NCI-H226 (cell line): Measurements from ENCODE around the gene NDUFAF8.

Experiments
- DNase-seq: peaks from one replicate; pipeline ENCODE4 v3.0.0-alpha.2; 2015

NDUFAF8 gene

GRCh38 chr17:81277946-81278693 lies 39.0 kb downstream of the NDUFAF8 start:
- DNase-seq: no peak

- DNase-seq: no peak
Observed at GRCh38 chr17:81278831-81279230, 39.7 kb downstream of the NDUFAF8 start.

- no peak for DNase-seq
Observed at GRCh38 chr17:81279278-81280275, 40.5 kb downstream of the NDUFAF8 start.

- no peak for DNase-seq
Observed at GRCh38 chr17:81280571-81280970, 41.5 kb downstream of the NDUFAF8 start.

- DNase-seq: no peak
Observed at GRCh38 chr17:81282141-81282540, 43.0 kb downstream of the NDUFAF8 start.

GRCh38 chr17:81282876-81283275 lies 43.8 kb downstream of the NDUFAF8 start:
- DNase-seq: no peak

- DNase-seq: no peak
Observed at GRCh38 chr17:81285179-81285878, 46.2 kb downstream of the NDUFAF8 start.

- DNase-seq: no peak
Observed at GRCh38 chr17:81285894-81286293, 46.8 kb downstream of the NDUFAF8 start.

- no peak for DNase-seq
Observed at GRCh38 chr17:81286491-81287145, 47.5 kb downstream of the NDUFAF8 start.

- DNase-seq: no peak
Observed at GRCh38 chr17:81287152-81287551, 48.0 kb downstream of the NDUFAF8 start.

GRCh38 chr17:81287741-81288430 lies 48.8 kb downstream of the NDUFAF8 start:
- no peak for DNase-seq

GRCh38 chr17:81288715-81289114 lies 49.6 kb downstream of the NDUFAF8 start:
- no peak for DNase-seq

GRCh38 chr17:81289627-81290026 lies 50.5 kb downstream of the NDUFAF8 start:
- DNase-seq: no peak

- DNase-seq: no peak
Observed at GRCh38 chr17:81290230-81290629, 51.1 kb downstream of the NDUFAF8 start.
